H1 (cell line): Measurements from ENCODE around the gene LMX1B. TPM values are rescaled to one million over a fixed set of nuclear protein-coding genes. Genes with fewer than 3 reads are reported as not detected.
A peak's percentile ranks its signal among the peaks of the same experiment; 100 is the strongest.

ENCODE experiments used
- CTCF ChIA-PET: fragments of 300-600 bp; sonication (Branson Sonifier 250); formaldehyde crosslinking; loops from one replicate; lab custom pipeline; 2021; ENCODE audit not compliant: partially characterized antibody; lab: Charles Lee
- POLR2A ChIA-PET: fragments of 300-600 bp; sonication (Branson Sonifier 250); formaldehyde crosslinking; loops from one replicate; lab custom pipeline; 2021; ENCODE audit warnings: inconsistent platforms; ENCODE audit not compliant: partially characterized antibody; lab: Charles Lee
- DNase-seq, 2 experiments: peaks; one replicate each; pipeline versions ENCODE4 v3.0.0 to v3.0.0-alpha.2; 2010 to 2022; ENCODE audit warnings: low spot score in 2 of 2, low read depth in 1 of 2, mixed read lengths in 1 of 2
- FAIRE-seq: peaks from 2 replicates; lab custom pipeline; 2011; peaks lifted over from hg19 to GRCh38; lab: Jason Lieb, UNC
- H2AFZ ChIP-seq: 2 replicates; pipeline ENCODE4 v1.8.1; 2012; ENCODE audit warnings: low read length, inconsistent platforms
- H2AK5ac ChIP-seq: 2 replicates; pipeline ENCODE4 v1.6.1; 2013; ENCODE audit warnings: low read depth, low read length
- H2BK120ac ChIP-seq: replicated peaks from 2 replicates; pipeline ENCODE3; 2013; ENCODE audit warnings: low read depth, low read length, inconsistent platforms
- H2BK12ac ChIP-seq: 2 replicates; pipeline ENCODE4 v1.6.1; 2013; ENCODE audit warnings: low read depth, low read length
- H2BK15ac ChIP-seq: 2 replicates; pipeline ENCODE4 v1.6.1; 2013; ENCODE audit warnings: low read length
- H2BK20ac ChIP-seq: 2 replicates; pipeline ENCODE4 v1.6.1; 2013; ENCODE audit warnings: low read length
- H2BK5ac ChIP-seq: 2 replicates; pipeline ENCODE4 v1.6.1; 2013; ENCODE audit warnings: low read depth, low read length
- H3K14ac ChIP-seq: 2 replicates; pipeline ENCODE4 v1.6.1; 2013; ENCODE audit warnings: inconsistent platforms; ENCODE audit not compliant: insufficient read length
- H3K18ac ChIP-seq: 2 replicates; pipeline ENCODE4 v1.6.1; 2013; ENCODE audit warnings: low read length; ENCODE audit errors: extremely low read depth
- H3K23ac ChIP-seq: 2 replicates; pipeline ENCODE4 v1.6.1; 2013; ENCODE audit warnings: inconsistent platforms; ENCODE audit not compliant: insufficient read length
- H3K23me2 ChIP-seq: 2 replicates; pipeline ENCODE4 v1.6.1; 2013; ENCODE audit warnings: low read depth, low read length
- H3K27ac ChIP-seq: 2 replicates; pipeline ENCODE4 v1.6.1; 2011; ENCODE audit warnings: low read depth, low read length, inconsistent platforms
- H3K27me3 ChIP-seq, 4 experiments: replicated peaks in 1 of 4; 1 replicate in 1 of 4; 2 replicates in 3 of 4; pipeline versions ENCODE4 v1.6.1 to v1.8.1; 2011 to 2013; ENCODE audit warnings: low read length in 3 of 4, mild to moderate bottlenecking in 3 of 4, inconsistent platforms in 2 of 4, mixed read lengths in 2 of 4, moderate library complexity in 1 of 4; ENCODE audit not compliant: control insufficient read depth in 3 of 4, insufficient read depth in 3 of 4; ENCODE audit errors: extremely low read depth in 1 of 4
- H3K36me3 ChIP-seq, 4 experiments: 2 replicates each; pipeline versions ENCODE4 v1.6.1 to v1.8.1; 2011 to 2013; ENCODE audit warnings: mild to moderate bottlenecking in 4 of 4, low read length in 3 of 4, moderate library complexity in 2 of 4, control low read depth in 1 of 4, inconsistent platforms in 1 of 4; ENCODE audit not compliant: insufficient read depth in 4 of 4, control insufficient read depth in 2 of 4
- H3K4ac ChIP-seq: replicated peaks from 2 replicates; pipeline ENCODE3; 2013; ENCODE audit warnings: low read length, low read depth, mixed read lengths, inconsistent platforms; ENCODE audit not compliant: insufficient read length
- H3K4me1 ChIP-seq, 4 experiments: replicated peaks in 1 of 4; 1 replicate in 1 of 4; 2 replicates in 3 of 4; pipeline versions ENCODE4 v1.6.1 to v1.8.1; 2011 to 2013; ENCODE audit warnings: low read length in 3 of 4, inconsistent platforms in 2 of 4, mixed read lengths in 1 of 4; ENCODE audit not compliant: insufficient read depth in 4 of 4, control insufficient read depth in 3 of 4
- H3K4me2 ChIP-seq, 2 experiments: 2 replicates each; pipeline versions ENCODE4 v1.6.1 to v1.8.1; 2011 to 2013; ENCODE audit warnings: low read depth in 2 of 2, low read length in 2 of 2, control low read depth in 1 of 2, inconsistent platforms in 1 of 2, mild to moderate bottlenecking in 1 of 2; ENCODE audit not compliant: insufficient read depth in 1 of 2
- H3K4me3 ChIP-seq, 4 experiments: fragments of 200-600, 300-600 bp in 1 of 4; sonication (generic), shearing (Covaris generic), sonication (Bioruptor Twin) in 1 of 4; 2 replicates each; pipeline versions ENCODE4 v1.5.1 to v1.8.1; 2011 to 2016; ENCODE audit warnings: low read length in 4 of 4, low read depth in 3 of 4, control low read depth in 2 of 4, inconsistent platforms in 2 of 4, mild to moderate bottlenecking in 2 of 4, mixed read lengths in 1 of 4, moderate library complexity in 1 of 4; ENCODE audit not compliant: insufficient read depth in 2 of 4; ENCODE audit errors: extremely low read depth in 1 of 4
- H3K56ac ChIP-seq: replicated peaks from 2 replicates; pipeline ENCODE3; 2013; ENCODE audit warnings: low read depth, mild to moderate bottlenecking, mixed read lengths, low read length, inconsistent platforms; ENCODE audit not compliant: insufficient read length
- H3K79me1 ChIP-seq: 2 replicates; pipeline ENCODE4 v1.6.1; 2013; ENCODE audit warnings: low read depth, low read length, control low read depth
- H3K79me2 ChIP-seq, 2 experiments: 2 replicates each; pipeline versions ENCODE4 v1.6.1 to v1.8.1; 2012 to 2013; ENCODE audit warnings: low read length in 2 of 2, mild to moderate bottlenecking in 2 of 2, inconsistent platforms in 1 of 2; ENCODE audit not compliant: insufficient read depth in 2 of 2, control insufficient read depth in 1 of 2
- H3K9ac ChIP-seq, 4 experiments: replicated peaks in 1 of 4; 1 replicate in 1 of 4; 2 replicates in 3 of 4; pipeline versions ENCODE4 v1.6.1 to v1.8.1; 2011 to 2013; ENCODE audit warnings: low read depth in 3 of 4, low read length in 3 of 4, control low read depth in 2 of 4, mild to moderate bottlenecking in 2 of 4, moderate library complexity in 2 of 4, inconsistent platforms in 1 of 4; ENCODE audit errors: extremely low read depth in 1 of 4
- H3K9me3 ChIP-seq, 2 experiments: 2 replicates each; pipeline versions ENCODE4 v1.6.1 to v1.8.1; 2012 to 2013; ENCODE audit warnings: mild to moderate bottlenecking in 2 of 2, moderate library complexity in 2 of 2, control low read depth in 1 of 2, inconsistent platforms in 1 of 2, low read depth in 1 of 2, low read length in 1 of 2, mixed read lengths in 1 of 2; ENCODE audit not compliant: insufficient read depth in 2 of 2
- H4K20me1 ChIP-seq, 2 experiments: replicated peaks in 1 of 2; 2 replicates each; pipeline versions ENCODE3 to v1.8.1; 2011 to 2013; ENCODE audit warnings: inconsistent platforms in 2 of 2, low read length in 2 of 2, mild to moderate bottlenecking in 1 of 2; ENCODE audit not compliant: insufficient read depth in 2 of 2, control insufficient read depth in 1 of 2
- H4K5ac ChIP-seq: 2 replicates; pipeline ENCODE4 v1.6.1; 2013; ENCODE audit warnings: low read length, low read depth, mixed read lengths, inconsistent platforms; ENCODE audit not compliant: insufficient read length
- H4K8ac ChIP-seq: 2 replicates; pipeline ENCODE4 v1.8.0; 2013; ENCODE audit warnings: mild to moderate bottlenecking, moderate library complexity, low read length, inconsistent platforms; ENCODE audit not compliant: insufficient read depth; ENCODE audit errors: extremely low read depth
- H4K91ac ChIP-seq: replicated peaks from 2 replicates; pipeline ENCODE3; 2013; ENCODE audit warnings: low read length, mixed read lengths, inconsistent platforms; ENCODE audit not compliant: insufficient read length
- GTF2F1 ChIP-seq: IDR thresholded peaks from 2 replicates; pipeline ENCODE4 v1.6.1; 2012; ENCODE audit warnings: low read depth, low read length, improper control_type of control experiment, borderline replicate concordance
- POLR2AphosphoS5 ChIP-seq: IDR thresholded peaks from 2 replicates; pipeline ENCODE4 v1.6.1; 2011; ENCODE audit warnings: low read depth, low read length
- SUZ12 ChIP-seq: fragments of 200-600 bp; sonication (generic); IDR thresholded peaks from 2 replicates; pipeline ENCODE4 v1.6.1; 2012; ENCODE audit warnings: mild to moderate bottlenecking, inconsistent platforms, low read length, moderate library complexity, mixed read lengths
- WGBS, 2 experiments: shearing (Covaris generic) in 1 of 2; methylation state at CpG; one replicate each; pipeline versions ENCODE4 v1.1.6 to v1.1.7; 2013 to 2015; ENCODE audit warnings: low lambda C conversion rate in 2 of 2, mixed read lengths in 2 of 2, inconsistent platforms in 1 of 2, low coverage in 1 of 2, missing lambda C conversion rate in 1 of 2; ENCODE audit not compliant: insufficient replicate concordance in 2 of 2, insufficient coverage in 1 of 2, insufficient read length in 1 of 2; ENCODE audit errors: extremely low coverage in 1 of 2, missing lambda C conversion rate in 1 of 2; 5-methylcytosine and 5-hydroxymethylcytosine counted together
- polyA plus RNA-seq, 7 experiments: library from polyadenylated mRNA; depleted of rRNA in 3 of 7; stranded (reverse) in 5 of 7; unstranded in 2 of 7; fragments of >200 nt in 5 of 7; fragments of 200-250 nt in 2 of 7; gene quantifications; 1 replicate in 5 of 7; 2 replicates in 1 of 7; 4 replicates in 1 of 7; pipeline versions ENCODE4 v1.2.1 to v1.2.3, GENCODE V29; 2011 to 2013; ENCODE audit warnings: missing spikeins in 2 of 7, mixed read lengths in 2 of 7
- total RNA-seq: library from RNA; stranded (reverse); fragmentation: NEBNext Ultra II Directional; extraction: Animal tissue kit (Norgen Biotek cat#: 25700); gene quantifications from 2 replicates; pipeline ENCODE4 v1.2.1, GENCODE V29; 2021

LMX1B gene
- total and polyA plus RNA-seq, 2 of the 8 experiments (the other 6 are each of a cell fraction or from before 2014, with no cell fraction given), result 0.09 to 0.37 TPM

DNA sequence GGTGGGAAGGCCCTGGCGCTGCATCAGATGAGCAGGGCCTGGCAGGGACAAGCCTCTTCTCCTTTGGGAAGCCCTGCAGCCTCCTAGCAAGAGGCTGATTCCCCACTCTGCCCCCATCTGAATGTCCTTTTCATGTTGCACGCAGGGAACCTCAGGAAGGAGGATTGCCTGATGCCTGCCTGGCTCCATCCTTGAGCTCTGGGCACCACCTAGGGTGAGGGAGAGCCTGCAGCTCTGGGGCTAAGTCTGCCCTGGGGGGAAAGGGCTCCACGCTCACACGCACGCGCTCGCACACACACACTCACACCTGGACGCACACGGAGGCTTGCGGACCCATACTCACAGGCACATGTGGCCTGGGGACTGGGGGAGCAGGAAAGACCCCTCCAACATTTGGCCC lies 86.6 kb downstream of the LMX1B start:
- no peak overlapping the region for H2AFZ ChIP-seq
- H3K79me2 ChIP-seq, result no peaks in the 10 kb centered on the region
- ChIA-PET POLR2A (interaction anchor here (0.7 kb wide), 1 partner anchor 97 kb away, joined by 3 read pairs; no protein-coding TSS in a partner anchor), CTCF (interaction anchor here (0.5 to 5.4 kb wide), 16 partner anchors 10 to 908 kb away, joined by 3 to 28 read pairs (median 3); no protein-coding TSS in a partner anchor)
- peak overlapping the region; percentile 30; the same call in 1 of the 2 replicates for H2BK5ac ChIP-seq
- no peak overlapping the region for H3K4me3 ChIP-seq
- no peaks in the 10 kb centered on the region for H3K36me3 ChIP-seq
- TF ChIP-seq SUZ12, result no peak
- TF ChIP-seq GTF2F1, result no peak
- no peak for TF ChIP-seq POLR2AphosphoS5
- no peak overlapping the region for H3K4me2 ChIP-seq
- peaks cover 1% of the 10 kb centered on the region; the same call in 1 of the 2 replicates for H3K23me2 ChIP-seq
- no peak overlapping the region for H3K14ac ChIP-seq
- H3K4ac ChIP-seq, result no peak overlapping the region
- H3K18ac ChIP-seq, result no peak overlapping the region
- no peak overlapping the region for H3K56ac ChIP-seq
- H4K5ac ChIP-seq, result no peak overlapping the region
- peak overlapping the region; percentile 72; the same call in 1 of the 2 replicates for H2BK15ac ChIP-seq
- no peak overlapping the region for H3K27ac ChIP-seq
- no peak overlapping the region for H2BK20ac ChIP-seq
- H4K91ac ChIP-seq, result no peak overlapping the region
- H3K79me1 ChIP-seq, result no peaks in the 10 kb centered on the region
- H3K23ac ChIP-seq, result no peak overlapping the region
- FAIRE-seq (no peak), DNase-seq (no peak)
- no peaks in the 10 kb centered on the region for H3K9me3 ChIP-seq
- 79% methylated on average over 10 of the region's 10 CpGs; no CpG with 5 or more reads in 1 of the 2 experiments for WGBS, 2 experiments
- H4K8ac ChIP-seq, result no peak overlapping the region
- H2BK120ac ChIP-seq, result no peak overlapping the region
- H3K9ac ChIP-seq, result no peak overlapping the region
- peaks cover 0 to 13% (median 9%) of the 10 kb centered on the region in 4 experiments; a peak in 5 of 7 replicates for H3K4me1 ChIP-seq
- H4K20me1 ChIP-seq, result no peaks in the 10 kb centered on the region
- H2AK5ac ChIP-seq, result peak overlapping the region; percentile 82; the same call in 1 of the 2 replicates
- peak overlapping the region; percentile 9; the same call in 1 of the 2 replicates for H2BK12ac ChIP-seq
- H3K27me3 ChIP-seq, result peaks cover 0 to 24% (median 20%) of the 10 kb centered on the region in 4 experiments; a peak in 5 of 7 replicates
